Trophoblast cell (in vitro differentiated cells and primary cell): ENCODE data around the gene PLEKHD1.
A peak's percentile ranks its signal among the peaks of the same experiment; 100 is the strongest.
"Not testable (repeated sequence)": the region's sequence is repeated elsewhere in the genome, so short reads cannot be mapped to it uniquely, and the experiment has no call there.

ENCODE experiments used
- DNase-seq, 2 donors: peaks; one replicate each; pipeline ENCODE4 v3.0.0-alpha.2; 2016
- H2AFZ ChIP-seq: 2 replicates; pipeline ENCODE4 v1.6.1; 2013; ENCODE audit warnings: low read length, moderate library complexity, mild to moderate bottlenecking; ENCODE audit not compliant: insufficient read depth, poor library complexity
- H2AK5ac ChIP-seq: 2 replicates; pipeline ENCODE4 v1.6.1; 2013; ENCODE audit warnings: mild to moderate bottlenecking, low read length
- H2BK120ac ChIP-seq: 2 replicates; pipeline ENCODE4 v1.6.1; 2013; ENCODE audit warnings: low read length, mild to moderate bottlenecking, moderate library complexity; ENCODE audit not compliant: insufficient read depth, poor library complexity
- H2BK12ac ChIP-seq: 2 replicates; pipeline ENCODE4 v1.6.1; 2013; ENCODE audit warnings: mild to moderate bottlenecking, low read length, moderate library complexity
- H2BK5ac ChIP-seq: 2 replicates; pipeline ENCODE4 v1.6.1; 2013; ENCODE audit warnings: low read length, low read depth, moderate library complexity, mild to moderate bottlenecking; ENCODE audit not compliant: poor library complexity
- H3K14ac ChIP-seq: 2 replicates; pipeline ENCODE4 v1.6.1; 2013; ENCODE audit warnings: mild to moderate bottlenecking, low read length
- H3K18ac ChIP-seq: 2 replicates; pipeline ENCODE4 v1.6.1; 2013; ENCODE audit warnings: mild to moderate bottlenecking, low read length
- H3K23ac ChIP-seq: 2 replicates; pipeline ENCODE4 v1.6.1; 2013; ENCODE audit warnings: low read length
- H3K27ac ChIP-seq: 2 replicates; pipeline ENCODE4 v1.5.1; 2013; ENCODE audit warnings: low read depth, mild to moderate bottlenecking, inconsistent platforms, low read length, moderate library complexity
- H3K27me3 ChIP-seq: 2 replicates; pipeline ENCODE4 v1.6.1; 2013; ENCODE audit warnings: inconsistent platforms, mild to moderate bottlenecking, low read length, moderate library complexity; ENCODE audit not compliant: insufficient read depth
- H3K36me3 ChIP-seq, 2 experiments: 1 replicate in 1 of 2; 2 replicates in 1 of 2; pipeline ENCODE4 v1.6.1; 2013; ENCODE audit warnings: low read length in 2 of 2, mild to moderate bottlenecking in 2 of 2, moderate library complexity in 1 of 2; ENCODE audit not compliant: insufficient read depth in 2 of 2, control insufficient read depth in 1 of 2
- H3K4ac ChIP-seq: 2 replicates; pipeline ENCODE4 v1.6.1; 2013; ENCODE audit warnings: low read depth, mild to moderate bottlenecking, low read length, moderate library complexity
- H3K4me1 ChIP-seq, 2 experiments: 1 replicate in 1 of 2; 2 replicates in 1 of 2; pipeline ENCODE4 v1.6.1; 2013; ENCODE audit warnings: low read length in 2 of 2, mild to moderate bottlenecking in 2 of 2, moderate library complexity in 1 of 2; ENCODE audit not compliant: insufficient read depth in 2 of 2, control insufficient read depth in 1 of 2
- H3K4me2 ChIP-seq: 2 replicates; pipeline ENCODE4 v1.6.1; 2013; ENCODE audit warnings: inconsistent platforms, mild to moderate bottlenecking, low read length, moderate library complexity
- H3K4me3 ChIP-seq: 2 replicates; pipeline ENCODE4 v1.5.1; 2013; ENCODE audit warnings: mild to moderate bottlenecking, low read depth, low read length, inconsistent platforms
- H3K79me1 ChIP-seq: one replicate; pipeline ENCODE4 v1.6.1; 2013; ENCODE audit warnings: low read length
- H3K79me2 ChIP-seq: 2 replicates; pipeline ENCODE4 v1.6.1; 2013; ENCODE audit warnings: low read length, mild to moderate bottlenecking; ENCODE audit not compliant: control insufficient read depth, insufficient read depth, poor library complexity
- H3K9ac ChIP-seq: 2 replicates; pipeline ENCODE4 v1.6.1; 2013; ENCODE audit warnings: mild to moderate bottlenecking, low read length
- H3K9me3 ChIP-seq: 2 replicates; pipeline ENCODE4 v1.6.1; 2013; ENCODE audit warnings: low read depth, mild to moderate bottlenecking, control low read depth, inconsistent platforms, low read length; ENCODE audit not compliant: insufficient read depth
- H4K12ac ChIP-seq: 2 replicates; pipeline ENCODE4 v1.6.1; 2013; ENCODE audit warnings: low read depth, mild to moderate bottlenecking, low read length, moderate library complexity
- H4K8ac ChIP-seq: 2 replicates; pipeline ENCODE4 v1.6.1; 2013; ENCODE audit warnings: low read depth, mild to moderate bottlenecking, low read length, moderate library complexity
- H4K91ac ChIP-seq: one replicate; pipeline ENCODE4 v1.6.1; 2013; ENCODE audit warnings: low read depth, mild to moderate bottlenecking, low read length, moderate library complexity
- WGBS: extraction: QIAGEN DNeasy Blood & Tissue Kit; methylation state at CpG from one replicate; pipeline ENCODE4 v1.1.7; 2013; ENCODE audit warnings: missing lambda C conversion rate; ENCODE audit not compliant: insufficient read length, insufficient coverage; ENCODE audit errors: extremely low coverage; 5-methylcytosine and 5-hydroxymethylcytosine counted together

The PLEKHD1 gene

DNA sequence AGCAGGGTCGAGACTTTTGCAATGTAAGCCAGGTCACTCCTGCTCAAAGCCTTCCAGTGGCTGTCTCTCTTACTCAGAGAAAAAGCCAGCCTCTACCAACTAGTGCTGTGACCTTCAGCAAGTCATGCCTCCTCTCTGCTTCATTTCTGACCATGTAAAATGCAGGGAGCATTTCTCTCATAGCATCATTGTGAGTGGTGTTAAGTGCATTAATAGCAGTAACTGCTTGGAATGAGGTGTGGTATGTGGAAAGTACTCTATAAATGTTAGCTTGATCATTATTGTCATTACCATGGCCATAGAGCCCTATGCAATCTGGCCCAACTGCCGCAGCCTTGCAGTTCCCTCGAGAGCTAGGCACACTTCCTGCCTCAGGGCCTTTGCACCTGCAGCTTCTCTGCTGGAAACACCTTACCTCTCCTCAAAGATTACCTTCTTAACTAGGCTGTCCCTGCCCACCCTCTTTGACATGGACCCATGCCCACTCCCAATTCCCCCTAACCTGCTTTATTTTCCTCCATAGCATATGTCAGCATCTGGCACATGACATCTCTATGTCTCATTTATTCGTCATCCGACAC lies 10.9 kb downstream of the PLEKHD1 start:
- no peaks in the 10 kb centered on the region for H3K9me3 ChIP-seq
- no peak overlapping the region for H4K8ac ChIP-seq
- H3K4me1 ChIP-seq: no peaks in the 10 kb centered on the region
- H3K36me3 ChIP-seq: no peaks in the 10 kb centered on the region
- no peaks in the 10 kb centered on the region for H3K27me3 ChIP-seq
- H2AK5ac ChIP-seq: no peak overlapping the region
- H3K4ac ChIP-seq: no peak overlapping the region
- no peak overlapping the region for H4K12ac ChIP-seq
- no peak overlapping the region for H3K4me3 ChIP-seq
- WGBS: no CpG with 5 or more reads among the region's 5 CpGs
- H4K91ac ChIP-seq: no peak overlapping the region
- no peak overlapping the region for H2BK12ac ChIP-seq
- H3K23ac ChIP-seq: no peak overlapping the region
- H3K4me2 ChIP-seq: no peak overlapping the region
- no peaks in the 10 kb centered on the region for H3K79me2 ChIP-seq
- H3K18ac ChIP-seq: no peak overlapping the region
- no peak overlapping the region for H3K14ac ChIP-seq
- no peak overlapping the region for H2BK5ac ChIP-seq
- H3K9ac ChIP-seq: no peak overlapping the region
- no peak overlapping the region for H3K27ac ChIP-seq
- H3K79me1 ChIP-seq: no peaks in the 10 kb centered on the region
- DNase-seq: peak; percentile 20 to 58
- H2BK120ac ChIP-seq: no peak overlapping the region
- no peak overlapping the region for H2AFZ ChIP-seq

DNA sequence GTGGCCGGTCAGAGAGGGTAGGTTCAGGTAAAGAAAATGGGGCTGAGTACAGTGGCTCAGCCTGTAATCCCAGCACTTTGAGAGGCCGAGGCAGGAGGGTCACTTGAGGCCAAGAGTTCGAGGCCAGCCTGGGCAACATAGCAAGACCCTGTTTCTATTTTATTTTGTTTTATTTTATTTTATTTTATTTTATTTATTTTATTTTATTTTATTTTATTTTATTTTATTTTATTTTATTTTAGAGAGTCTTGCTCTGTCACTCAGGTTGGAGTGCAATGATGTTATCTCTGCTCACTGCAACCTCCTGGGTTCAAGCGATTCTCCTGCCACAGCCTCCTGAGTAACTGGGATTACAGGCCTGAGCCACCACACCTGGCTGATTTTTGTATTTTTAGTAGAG lies 13.3 kb downstream of the PLEKHD1 start:
- H4K12ac ChIP-seq, H3K18ac ChIP-seq, DNase-seq, H4K91ac ChIP-seq, H2AFZ ChIP-seq, H3K4me2 ChIP-seq, H3K4me3 ChIP-seq, H3K27me3 ChIP-seq, H3K9me3 ChIP-seq, H2BK120ac ChIP-seq, H3K23ac ChIP-seq, H3K79me2 ChIP-seq, H3K4ac ChIP-seq, H3K36me3 ChIP-seq, H2BK12ac ChIP-seq, H2BK5ac ChIP-seq, H2AK5ac ChIP-seq, H3K27ac ChIP-seq, H3K9ac ChIP-seq, H4K8ac ChIP-seq, H3K14ac ChIP-seq, H3K79me1 ChIP-seq, H3K4me1 ChIP-seq: not testable (repeated sequence)
- WGBS: no CpG with 5 or more reads among the region's 4 CpGs

DNA sequence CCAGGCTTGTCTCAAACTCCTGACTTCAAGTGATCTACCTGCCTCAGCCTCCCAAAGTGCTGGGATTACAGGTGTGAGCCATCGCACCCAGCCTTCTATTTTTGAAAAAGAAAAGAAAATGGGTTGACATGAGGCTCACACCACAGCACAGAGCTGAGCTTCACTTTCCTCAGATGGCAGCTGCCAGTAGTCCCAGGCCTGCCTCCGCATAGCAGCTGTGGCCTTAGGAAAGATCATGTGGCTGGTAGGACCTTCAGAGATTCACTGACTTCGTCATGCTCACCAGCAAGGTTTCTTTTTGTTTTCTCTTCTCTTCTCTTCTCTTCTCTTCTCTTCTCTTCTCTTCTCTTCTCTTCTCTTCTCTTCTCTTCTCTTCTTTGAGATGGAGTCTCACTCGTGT lies 13.8 kb downstream of the PLEKHD1 start:
- H4K91ac ChIP-seq, H3K9ac ChIP-seq, H3K79me1 ChIP-seq, H2BK12ac ChIP-seq, H3K36me3 ChIP-seq, H3K27ac ChIP-seq, H4K8ac ChIP-seq, H3K18ac ChIP-seq, H3K79me2 ChIP-seq, DNase-seq, H3K4me3 ChIP-seq, H2BK120ac ChIP-seq, H3K27me3 ChIP-seq, H2AFZ ChIP-seq, H2BK5ac ChIP-seq, H3K14ac ChIP-seq, H3K9me3 ChIP-seq, H2AK5ac ChIP-seq, H3K23ac ChIP-seq, H3K4ac ChIP-seq, H3K4me2 ChIP-seq, H3K4me1 ChIP-seq, H4K12ac ChIP-seq: not testable (repeated sequence)
- WGBS: no CpG with 5 or more reads among the region's 4 CpGs

DNA sequence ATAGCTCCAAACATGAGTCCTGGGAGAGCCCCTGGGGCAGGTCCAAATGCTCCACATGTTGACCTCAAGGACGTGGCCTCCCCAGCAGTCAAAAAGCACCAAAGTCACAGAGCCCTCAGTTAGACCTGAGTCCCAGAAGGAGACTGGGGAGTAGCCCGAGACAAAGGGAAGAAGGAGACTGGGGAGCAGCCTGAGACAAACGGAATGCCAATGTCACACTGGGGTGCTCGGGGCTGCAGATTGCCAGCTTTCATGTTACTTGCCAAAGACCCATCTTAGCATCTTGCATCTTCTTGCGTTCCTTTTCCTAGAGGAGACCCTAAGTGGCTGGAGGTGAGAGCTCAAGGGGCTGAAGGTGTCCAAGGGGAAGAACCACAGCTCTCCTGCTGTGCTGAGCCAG lies 14.9 kb downstream of the PLEKHD1 start:
- no peak overlapping the region for H2BK120ac ChIP-seq
- no peak overlapping the region for H3K4me2 ChIP-seq
- no peak for DNase-seq
- H3K36me3 ChIP-seq: no peaks in the 10 kb centered on the region
- H4K12ac ChIP-seq: no peak overlapping the region
- no peaks in the 10 kb centered on the region for H3K9me3 ChIP-seq
- no peak overlapping the region for H3K14ac ChIP-seq
- H3K4ac ChIP-seq: no peak overlapping the region
- no peak overlapping the region for H3K23ac ChIP-seq
- no CpG with 5 or more reads among the region's 5 CpGs for WGBS
- no peak overlapping the region for H4K8ac ChIP-seq
- H2AK5ac ChIP-seq: no peak overlapping the region
- H2BK5ac ChIP-seq: no peak overlapping the region
- no peaks in the 10 kb centered on the region for H3K79me2 ChIP-seq
- H4K91ac ChIP-seq: no peak overlapping the region
- no peak overlapping the region for H3K27ac ChIP-seq
- H3K27me3 ChIP-seq: no peaks in the 10 kb centered on the region
- H3K79me1 ChIP-seq: no peaks in the 10 kb centered on the region
- H2BK12ac ChIP-seq: no peak overlapping the region
- no peaks in the 10 kb centered on the region for H3K4me1 ChIP-seq
- no peak overlapping the region for H3K4me3 ChIP-seq
- no peak overlapping the region for H2AFZ ChIP-seq
- no peak overlapping the region for H3K18ac ChIP-seq
- H3K9ac ChIP-seq: no peak overlapping the region
